Uterus (tissue), 2 donors: Measurements from ENCODE around the gene CHMP1B.

Source experiments
- POLR2A ChIP-seq, 2 donors: fragments of 450-650 bp; IDR thresholded peaks; one replicate each; pipeline ENCODE4 v1.6.1; 2016; ENCODE audit warnings: antibody characterized with exemption in 2 of 2, mild to moderate bottlenecking in 1 of 2, moderate library complexity in 1 of 2
- TF ChIP-seq, protein P1 (sequence below), 4 experiments: fragments of 200-600 bp in 2 of 4; fragments of 450-650 bp in 2 of 4; sonication (generic) in 2 of 4; IDR thresholded peaks; one replicate each; pipeline ENCODE4 v1.5.1; 2016 to 2019; ENCODE audit warnings: antibody characterized with exemption in 4 of 4, mild to moderate bottlenecking in 2 of 4, moderate library complexity in 1 of 4

DNA sequence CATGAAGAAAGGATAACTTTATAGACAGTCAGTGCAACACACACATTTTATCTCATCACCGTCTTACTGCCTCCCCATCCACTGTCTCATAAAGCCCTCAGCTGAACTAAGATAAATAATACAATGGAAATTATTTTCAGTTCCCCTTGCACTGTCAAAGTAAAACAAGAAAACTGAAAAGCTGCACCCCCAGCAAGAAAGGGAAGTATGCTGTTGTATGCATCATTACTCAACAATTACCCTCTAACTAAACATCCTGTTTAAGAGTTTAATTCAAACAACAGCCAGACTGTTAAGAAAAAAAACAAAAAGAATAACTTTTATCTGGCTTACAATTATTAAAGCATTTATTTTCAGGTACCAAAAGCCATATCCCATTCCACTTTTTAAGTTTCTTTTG lies 31.9 kb downstream of the CHMP1B start:
- TF ChIP-seq, protein P1, sequence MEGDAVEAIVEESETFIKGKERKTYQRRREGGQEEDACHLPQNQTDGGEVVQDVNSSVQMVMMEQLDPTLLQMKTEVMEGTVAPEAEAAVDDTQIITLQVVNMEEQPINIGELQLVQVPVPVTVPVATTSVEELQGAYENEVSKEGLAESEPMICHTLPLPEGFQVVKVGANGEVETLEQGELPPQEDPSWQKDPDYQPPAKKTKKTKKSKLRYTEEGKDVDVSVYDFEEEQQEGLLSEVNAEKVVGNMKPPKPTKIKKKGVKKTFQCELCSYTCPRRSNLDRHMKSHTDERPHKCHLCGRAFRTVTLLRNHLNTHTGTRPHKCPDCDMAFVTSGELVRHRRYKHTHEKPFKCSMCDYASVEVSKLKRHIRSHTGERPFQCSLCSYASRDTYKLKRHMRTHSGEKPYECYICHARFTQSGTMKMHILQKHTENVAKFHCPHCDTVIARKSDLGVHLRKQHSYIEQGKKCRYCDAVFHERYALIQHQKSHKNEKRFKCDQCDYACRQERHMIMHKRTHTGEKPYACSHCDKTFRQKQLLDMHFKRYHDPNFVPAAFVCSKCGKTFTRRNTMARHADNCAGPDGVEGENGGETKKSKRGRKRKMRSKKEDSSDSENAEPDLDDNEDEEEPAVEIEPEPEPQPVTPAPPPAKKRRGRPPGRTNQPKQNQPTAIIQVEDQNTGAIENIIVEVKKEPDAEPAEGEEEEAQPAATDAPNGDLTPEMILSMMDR (IDR thresholded peaks at IDR 0.05): no peak
- TF ChIP-seq POLR2A (IDR thresholded peaks at IDR 0.05): no peak
